Measurements from ENCODE around the gene PI4KB. TPM values are rescaled to one million over a fixed set of nuclear protein-coding genes. Genes with fewer than 3 reads are reported as not detected.

PI4KB gene
- total and polyA plus RNA-seq, 2 of the 13 experiments (the other 11 are each of a cell fraction or from before 2014, with no cell fraction given): 19.5 to 29.3 TPM

GRCh38 chr1:151265446-151266236 lies 61.6 kb downstream of the PI4KB start (continued):
- 0 out of 2 replicates have a peak, but pooled peaks have one; percentile 10 for TF ChIP-seq ZNF773 (CRISPR knock-in tag; IDR thresholded peaks at IDR 0.05; ENCODE audit: borderline replicate concordance)

GRCh38 chr1:151259351-151259750 lies 67.9 kb downstream of the PI4KB start:
- Histone ChIP-seq H2AFZ (ENCODE audit: low read length) (no peak overlapping the region), H3K4me1 (ENCODE audit: insufficient read depth, low read length) (peaks cover 18% of the 10 kb centered on the region), H3K9ac (ENCODE audit: insufficient read depth, low read depth, low read length) (no peak overlapping the region), H3K27me3 (ENCODE audit: control insufficient read depth in 1 of 2, insufficient read depth in 2 of 2, low read length in 2 of 2) (no peaks in the 10 kb centered on the region; a peak in 1 of 5 replicates), H4K20me1 (ENCODE audit: insufficient read depth, low read length) (no peaks in the 10 kb centered on the region), H3K79me2 (ENCODE audit: insufficient read depth, low read length) (peaks cover 44% of the 10 kb centered on the region), H3K4me2 (ENCODE audit: low read depth, low read length) (no peak overlapping the region), H3K36me3 (replicated peaks in 1 of 2; ENCODE audit: control insufficient read depth in 1 of 2, insufficient read depth in 2 of 2, low read length in 2 of 2) (peaks cover 4 to 16% of the 10 kb centered on the region in 2 experiments; a peak in 4 of 5 replicates), H3K27ac (ENCODE audit: extremely low read length, insufficient read depth, low read length) (no peak overlapping the region), H3K9me3 (ENCODE audit: low read length) (no peaks in the 10 kb centered on the region), H3K4me3 (replicated peaks in 1 of 3; ENCODE audit: insufficient read depth in 1 of 3, low read depth in 2 of 3, low read length in 3 of 3) (no peak overlapping the region)
- intact Hi-C loops (cut with micrococcal nuclease; ENCODE audit: unreplicated experiment): no loop called here
- no peak for FAIRE-seq
- WGBS (ENCODE audit: low lambda C conversion rate): 100% methylated on average over 2 of the region's 2 CpGs
- no peak for DNase-seq (ENCODE audit: low spot score)
- no peak for ATAC-seq
- POLR2A ChIA-PET: no interaction called here
- CTCF ChIA-PET (ENCODE audit: low intra/inter-chr PET ratio, low total read pairs): no interaction called here
- no TSS peak for BruUV-seq (replicated peaks)
- no peak for TF ChIP-seq CREB3 (CRISPR knock-in tag; IDR thresholded peaks at IDR 0.05)
- no peak for TF ChIP-seq IRF1 (CRISPR knock-in tag; IDR thresholded peaks at IDR 0.05; ENCODE audit: low read depth)
- TF ChIP-seq MEF2D (CRISPR knock-in tag; IDR thresholded peaks at IDR 0.05): no peak
- no peak for TF ChIP-seq TFDP2 (CRISPR knock-in tag; IDR thresholded peaks at IDR 0.05)
- in situ Hi-C loops (cut with HindIII; ENCODE audit: extremely low pct_ligation_motif_present, low pct_unique_long_range_greater_than_20kb): no loop called here

Data from HepG2 (cell line).